GM12801 (cell line): Measurements from ENCODE around the gene BCKDHB.

Experiments used
- TF ChIP-seq, protein P1 (sequence below): IDR thresholded peaks from one replicate; pipeline ENCODE4 v1.5.1; 2011; ENCODE audit warnings: control low read depth; ENCODE audit not compliant: insufficient read length; ENCODE audit errors: extremely low read depth

The BCKDHB gene

DNA sequence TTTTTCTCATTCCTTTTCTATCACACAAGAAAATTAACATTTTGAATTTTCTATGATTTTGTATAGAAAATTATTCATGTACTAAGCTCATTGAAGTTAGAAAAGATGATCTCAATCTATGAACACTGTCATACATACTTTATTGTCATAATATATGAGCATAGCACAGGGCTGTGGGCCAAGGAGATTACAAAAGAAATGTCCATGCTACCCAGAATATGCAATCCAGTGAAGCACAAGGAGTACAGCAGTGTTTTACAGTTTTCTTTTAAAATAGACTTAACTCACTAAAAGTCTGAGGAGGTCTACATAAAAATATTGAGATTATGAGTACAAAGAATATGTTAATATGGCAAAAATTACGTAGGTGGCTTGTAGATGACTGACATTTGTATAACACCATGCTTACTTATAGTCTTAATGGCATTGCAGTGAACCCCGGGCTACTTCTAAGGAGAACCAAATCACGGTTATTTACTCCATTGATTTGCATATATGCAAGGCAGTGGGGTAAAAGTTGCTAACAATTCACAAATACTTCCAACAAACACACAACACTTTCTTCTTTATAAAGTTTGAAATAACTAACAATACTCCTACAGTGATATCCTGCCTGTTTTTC is 257.1 kb downstream of the BCKDHB start:
- TF ChIP-seq, protein P1, sequence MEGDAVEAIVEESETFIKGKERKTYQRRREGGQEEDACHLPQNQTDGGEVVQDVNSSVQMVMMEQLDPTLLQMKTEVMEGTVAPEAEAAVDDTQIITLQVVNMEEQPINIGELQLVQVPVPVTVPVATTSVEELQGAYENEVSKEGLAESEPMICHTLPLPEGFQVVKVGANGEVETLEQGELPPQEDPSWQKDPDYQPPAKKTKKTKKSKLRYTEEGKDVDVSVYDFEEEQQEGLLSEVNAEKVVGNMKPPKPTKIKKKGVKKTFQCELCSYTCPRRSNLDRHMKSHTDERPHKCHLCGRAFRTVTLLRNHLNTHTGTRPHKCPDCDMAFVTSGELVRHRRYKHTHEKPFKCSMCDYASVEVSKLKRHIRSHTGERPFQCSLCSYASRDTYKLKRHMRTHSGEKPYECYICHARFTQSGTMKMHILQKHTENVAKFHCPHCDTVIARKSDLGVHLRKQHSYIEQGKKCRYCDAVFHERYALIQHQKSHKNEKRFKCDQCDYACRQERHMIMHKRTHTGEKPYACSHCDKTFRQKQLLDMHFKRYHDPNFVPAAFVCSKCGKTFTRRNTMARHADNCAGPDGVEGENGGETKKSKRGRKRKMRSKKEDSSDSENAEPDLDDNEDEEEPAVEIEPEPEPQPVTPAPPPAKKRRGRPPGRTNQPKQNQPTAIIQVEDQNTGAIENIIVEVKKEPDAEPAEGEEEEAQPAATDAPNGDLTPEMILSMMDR = no peak

DNA sequence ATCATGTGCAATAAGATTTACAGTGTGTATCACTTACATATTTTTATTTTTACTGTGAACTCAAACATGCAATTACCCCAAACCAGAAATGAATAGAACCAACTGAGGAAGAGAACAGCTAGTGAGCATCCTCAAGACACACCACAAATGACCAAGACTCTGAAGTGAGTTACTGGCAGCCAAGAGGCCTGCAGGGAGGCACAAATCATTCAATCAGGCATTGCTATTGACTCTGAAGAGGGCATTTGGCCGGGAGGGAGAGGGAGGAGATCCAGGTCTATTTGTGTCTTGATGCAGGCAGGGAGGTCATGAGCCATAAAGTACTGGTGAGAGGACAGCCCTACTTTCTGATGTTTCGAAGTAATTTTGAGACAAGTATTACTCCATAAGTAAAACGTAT is 257.7 kb downstream of the BCKDHB start:
- TF ChIP-seq, protein P1 = no peak

DNA sequence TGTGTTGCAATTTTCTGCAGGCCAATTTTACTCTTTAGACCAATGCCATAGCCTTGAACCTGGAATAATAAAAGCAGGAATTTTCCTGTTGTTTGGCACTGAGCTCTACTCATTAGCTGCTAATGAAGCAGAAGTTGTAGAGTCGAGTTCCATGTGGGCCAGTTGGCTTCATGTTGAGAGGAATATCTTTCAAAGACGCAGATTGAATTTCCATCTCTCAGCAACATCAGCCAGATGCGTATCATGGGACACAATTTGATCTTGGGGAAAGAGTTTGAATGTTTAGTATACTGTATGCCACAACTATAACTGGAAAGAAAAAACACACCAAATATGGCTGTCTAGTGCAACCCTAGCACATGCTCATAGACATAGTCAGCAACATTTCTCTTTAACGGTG is 259.6 kb downstream of the BCKDHB start:
- TF ChIP-seq, protein P1 = no peak

DNA sequence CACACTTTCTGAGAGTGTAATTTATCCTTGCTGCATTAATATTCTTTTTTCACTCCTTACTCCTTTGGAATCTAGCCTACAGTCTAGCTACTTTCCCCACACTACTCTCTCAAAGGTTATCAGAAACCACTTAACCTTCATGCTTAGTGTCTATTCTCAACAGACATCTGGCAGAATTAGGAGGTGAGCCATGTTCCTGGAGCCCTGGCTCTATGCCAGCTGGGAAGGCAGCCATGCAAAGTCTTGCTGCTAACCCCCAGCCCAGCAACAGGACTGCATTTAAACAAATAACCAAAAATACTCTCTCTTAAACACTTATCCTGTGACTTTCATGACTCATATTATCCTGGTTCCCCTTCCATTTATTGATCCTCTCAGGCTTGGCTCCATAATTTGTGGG is 260.2 kb downstream of the BCKDHB start:
- TF ChIP-seq, protein P1 = no peak

DNA sequence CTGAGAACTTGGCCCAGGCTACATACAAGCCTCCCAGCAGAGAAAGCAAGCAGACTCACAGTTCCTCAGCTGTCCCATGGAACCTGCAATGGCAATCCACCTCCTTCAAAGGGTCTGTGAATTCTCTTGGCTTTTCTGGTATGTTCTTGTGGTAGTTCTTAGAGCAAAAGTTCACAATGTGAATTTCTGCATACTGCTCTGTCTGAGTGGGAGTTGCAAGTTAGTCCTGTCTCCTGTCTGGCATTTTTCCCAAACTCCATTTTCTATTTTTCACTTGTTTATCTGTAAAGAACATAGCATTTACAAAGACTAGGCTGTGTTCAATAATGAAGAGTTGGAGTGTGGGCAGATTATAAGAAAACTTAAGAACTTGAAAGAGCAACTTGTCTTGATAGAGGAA is 269.9 kb downstream of the BCKDHB start:
- TF ChIP-seq, protein P1 = no peak

DNA sequence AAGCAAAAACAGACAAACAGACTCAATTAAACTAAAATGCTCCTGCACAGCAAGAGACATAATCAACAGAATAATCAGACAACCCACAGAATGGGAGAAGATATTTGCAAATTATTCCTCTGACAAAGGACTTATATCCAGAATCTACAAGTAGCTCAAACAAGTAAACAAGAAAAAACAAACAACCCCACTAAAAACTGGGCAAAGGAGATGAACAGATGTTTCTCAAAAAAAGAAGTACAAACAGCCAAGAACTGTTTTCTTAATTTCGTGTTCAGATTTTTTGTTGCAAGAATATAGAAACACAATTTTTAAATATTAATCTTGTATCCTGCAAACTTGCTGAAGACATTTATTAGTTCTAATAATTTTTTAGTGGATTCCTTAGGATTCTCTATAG is 274.1 kb downstream of the BCKDHB start:
- TF ChIP-seq, protein P1 = no peak

DNA sequence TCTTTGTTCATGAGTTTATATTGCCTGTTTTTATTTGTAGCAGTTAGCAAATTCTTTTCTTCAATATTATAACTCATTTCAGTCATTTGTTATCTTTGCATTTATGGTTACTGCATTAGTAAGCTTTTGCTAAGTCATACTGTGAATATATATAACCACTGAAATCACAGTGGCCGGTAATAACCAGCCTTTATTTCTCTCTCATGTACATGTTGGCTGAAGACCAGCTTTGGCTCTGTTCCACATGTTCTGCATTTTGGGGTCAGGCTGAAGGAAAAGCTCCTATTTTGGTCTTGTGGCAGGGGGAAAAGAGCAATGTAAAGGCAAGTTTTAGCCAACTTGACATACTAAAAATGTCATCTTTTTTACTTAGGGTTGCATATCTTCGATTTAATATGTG is 276.3 kb downstream of the BCKDHB start:
- TF ChIP-seq, protein P1 = no peak

DNA sequence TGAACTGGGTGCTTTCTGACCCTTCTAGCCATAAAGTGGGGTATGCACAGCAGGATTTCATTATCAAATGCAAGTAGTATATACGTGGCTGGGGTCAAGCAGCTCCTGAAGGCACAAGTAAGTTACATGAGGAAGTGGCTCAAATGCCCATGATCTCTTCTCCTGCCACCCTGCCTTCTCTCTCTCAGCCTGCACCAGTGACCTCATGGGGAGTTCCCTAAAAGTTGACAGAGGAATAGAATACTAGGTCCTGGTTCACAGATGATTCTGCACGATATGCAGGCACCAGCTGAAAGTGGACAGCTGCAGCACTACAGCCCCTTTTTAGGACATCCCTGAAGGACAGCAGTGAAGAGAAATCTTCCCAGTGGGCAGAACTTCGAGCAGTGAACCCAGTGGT is 282.0 kb downstream of the BCKDHB start:
- TF ChIP-seq, protein P1 = no peak
